Measurements from ENCODE around the gene C6orf15. TPM values are rescaled to one million over a fixed set of nuclear protein-coding genes. Genes with fewer than 3 reads are reported as not detected.

C6orf15 gene
- total RNA-seq, 1 experiment from 2014 or later: not detected

GRCh38 chr6:31128093-31128676, 15.8 kb upstream of the C6orf15 start:
- Histone ChIP-seq H3K27me3 (replicated peaks; ENCODE audit: control insufficient read depth, insufficient read depth, low read length) (no peaks in the 10 kb centered on the region), H3K4me1 (no peaks in the 10 kb centered on the region), H3K4me3 (ENCODE audit: low read depth, low read length) (no peak overlapping the region), H3K9me3 (no peaks in the 10 kb centered on the region), H3K36me3 (ENCODE audit: control insufficient read depth, insufficient read depth, low read length) (no peaks in the 10 kb centered on the region)
- BruUV-seq (replicated peaks): no TSS peak
- TF ChIP-seq, protein P1, sequence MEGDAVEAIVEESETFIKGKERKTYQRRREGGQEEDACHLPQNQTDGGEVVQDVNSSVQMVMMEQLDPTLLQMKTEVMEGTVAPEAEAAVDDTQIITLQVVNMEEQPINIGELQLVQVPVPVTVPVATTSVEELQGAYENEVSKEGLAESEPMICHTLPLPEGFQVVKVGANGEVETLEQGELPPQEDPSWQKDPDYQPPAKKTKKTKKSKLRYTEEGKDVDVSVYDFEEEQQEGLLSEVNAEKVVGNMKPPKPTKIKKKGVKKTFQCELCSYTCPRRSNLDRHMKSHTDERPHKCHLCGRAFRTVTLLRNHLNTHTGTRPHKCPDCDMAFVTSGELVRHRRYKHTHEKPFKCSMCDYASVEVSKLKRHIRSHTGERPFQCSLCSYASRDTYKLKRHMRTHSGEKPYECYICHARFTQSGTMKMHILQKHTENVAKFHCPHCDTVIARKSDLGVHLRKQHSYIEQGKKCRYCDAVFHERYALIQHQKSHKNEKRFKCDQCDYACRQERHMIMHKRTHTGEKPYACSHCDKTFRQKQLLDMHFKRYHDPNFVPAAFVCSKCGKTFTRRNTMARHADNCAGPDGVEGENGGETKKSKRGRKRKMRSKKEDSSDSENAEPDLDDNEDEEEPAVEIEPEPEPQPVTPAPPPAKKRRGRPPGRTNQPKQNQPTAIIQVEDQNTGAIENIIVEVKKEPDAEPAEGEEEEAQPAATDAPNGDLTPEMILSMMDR (IDR thresholded peaks at IDR 0.05; ENCODE audit: insufficient read depth in 1 of 2, low read depth in 1 of 2, low read length in 1 of 2, severe bottlenecking in 1 of 2, unreplicated experiment in 1 of 2): peak; percentile 75 to 89
- Mint-ChIP-seq H3K27ac (ENCODE audit: unreplicated experiment) (no peak overlapping the region), H3K4me3 (ENCODE audit: unreplicated experiment) (no peak overlapping the region), H3K9me3 (ENCODE audit: unreplicated experiment) (no peaks in the 10 kb centered on the region), H3K27me3 (ENCODE audit: insufficient read depth, unreplicated experiment) (peaks cover 6% of the 10 kb centered on the region), H3K4me1 (ENCODE audit: low read depth, unreplicated experiment) (peaks cover 17% of the 10 kb centered on the region), H3K36me3 (ENCODE audit: insufficient read depth, unreplicated experiment) (peaks cover 5% of the 10 kb centered on the region)
- POLR2A ChIA-PET: no interaction called here
- intact Hi-C loops (cut with micrococcal nuclease; ENCODE audit: unreplicated experiment): no loop called here
- peak; percentile 68 to 77 for DNase-seq
- CTCF ChIA-PET: interaction anchor here (0.6 to 1.8 kb wide), 5 partner anchors 11 to 68 kb away, joined by 3 to 12 read pairs (median 3); partner anchors contain the start of genes CCHCR1, PSORS1C2 and TCF19

DNA sequence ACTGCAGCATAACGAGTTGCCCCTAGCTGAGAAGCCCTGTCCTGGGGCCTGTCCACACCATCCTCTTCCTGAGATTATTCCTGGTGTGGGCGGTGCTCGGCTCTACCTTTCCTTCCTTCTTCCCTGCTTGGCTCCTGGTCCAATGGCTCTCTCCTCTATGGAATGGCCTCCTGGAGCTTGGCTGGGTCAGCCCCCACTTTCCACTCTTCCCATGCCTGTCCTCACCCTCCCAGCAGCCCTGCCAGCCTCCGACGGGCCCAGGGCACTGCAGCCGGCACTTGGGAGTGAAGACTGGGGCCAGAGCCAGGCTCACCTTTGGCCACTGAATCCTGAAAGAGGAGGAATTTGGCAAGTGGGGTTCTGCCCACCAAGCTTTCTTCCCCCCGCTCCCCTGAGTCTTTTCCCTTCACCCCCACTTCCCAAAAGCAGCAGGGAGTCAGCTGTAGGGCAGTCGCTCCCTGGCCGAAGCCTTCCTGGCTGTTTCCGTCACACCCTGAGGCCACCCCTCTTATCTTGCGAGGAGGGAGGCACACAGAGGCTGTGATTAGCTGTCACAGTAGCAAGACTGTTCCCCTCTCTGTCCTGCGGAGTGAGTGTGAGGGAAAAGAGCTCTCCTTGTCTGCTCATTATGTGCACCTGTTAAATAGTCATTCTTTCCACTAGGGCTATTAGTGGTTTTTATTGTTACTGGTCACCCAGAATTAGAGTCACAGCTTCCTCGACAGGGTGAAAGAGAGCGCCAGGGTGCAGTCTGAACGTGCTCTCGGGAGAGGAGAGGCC, 14.2 kb upstream of the C6orf15 start:
- ChIA-PET POLR2A (no interaction called here), CTCF (no interaction called here)
- no peak for DNase-seq
- no peaks in the 10 kb centered on the region for H3K36me3 ChIP-seq (ENCODE audit: control insufficient read depth, insufficient read depth, low read length)
- Mint-ChIP-seq H3K36me3 (ENCODE audit: insufficient read depth, unreplicated experiment) (peaks cover 5% of the 10 kb centered on the region), H3K4me1 (ENCODE audit: low read depth, unreplicated experiment) (peaks cover 17% of the 10 kb centered on the region), H3K27me3 (ENCODE audit: insufficient read depth, unreplicated experiment) (peaks cover 6% of the 10 kb centered on the region), H3K4me3 (ENCODE audit: unreplicated experiment) (no peak overlapping the region), H3K27ac (ENCODE audit: unreplicated experiment) (no peak overlapping the region), H3K9me3 (ENCODE audit: unreplicated experiment) (no peaks in the 10 kb centered on the region)
- H3K9me3 ChIP-seq: no peaks in the 10 kb centered on the region
- TF ChIP-seq, protein P1 (IDR thresholded peaks at IDR 0.05; ENCODE audit: insufficient read depth in 1 of 2, low read depth in 1 of 2, low read length in 1 of 2, severe bottlenecking in 1 of 2, unreplicated experiment in 1 of 2): no peak
- H3K4me3 ChIP-seq (ENCODE audit: low read depth, low read length): no peak overlapping the region
- intact Hi-C loops (cut with micrococcal nuclease; ENCODE audit: unreplicated experiment): no loop called here
- BruUV-seq (replicated peaks): no TSS peak
- no peaks in the 10 kb centered on the region for H3K4me1 ChIP-seq
- no peaks in the 10 kb centered on the region for H3K27me3 ChIP-seq (replicated peaks; ENCODE audit: control insufficient read depth, insufficient read depth, low read length)

GRCh38 chr6:31125586-31126363, 13.4 kb upstream of the C6orf15 start:
- H3K27ac Mint-ChIP-seq (ENCODE audit: unreplicated experiment): no peak overlapping the region
- TF ChIP-seq, protein P1 (IDR thresholded peaks at IDR 0.05; ENCODE audit: insufficient read depth in 1 of 2, low read depth in 1 of 2, low read length in 1 of 2, severe bottlenecking in 1 of 2, unreplicated experiment in 1 of 2): no peak
- intact Hi-C loops (cut with micrococcal nuclease; ENCODE audit: unreplicated experiment): no loop called here
- H3K27me3 ChIP-seq (replicated peaks; ENCODE audit: control insufficient read depth, insufficient read depth, low read length): no peaks in the 10 kb centered on the region
- ChIA-PET POLR2A (no interaction called here), CTCF (interaction anchor here (0.7 kb wide), 1 partner anchor 39 kb away, joined by 3 read pairs; no protein-coding TSS in a partner anchor)
- no peak overlapping the region for H3K4me3 ChIP-seq (ENCODE audit: low read depth, low read length)
- peaks cover 5% of the 10 kb centered on the region for H3K36me3 Mint-ChIP-seq (ENCODE audit: insufficient read depth, unreplicated experiment)
- H3K4me1 ChIP-seq: no peaks in the 10 kb centered on the region
- peaks cover 17% of the 10 kb centered on the region for H3K4me1 Mint-ChIP-seq (ENCODE audit: low read depth, unreplicated experiment)
- no peak overlapping the region for H3K4me3 Mint-ChIP-seq (ENCODE audit: unreplicated experiment)
- H3K27me3 Mint-ChIP-seq (ENCODE audit: insufficient read depth, unreplicated experiment): peaks cover 6% of the 10 kb centered on the region
- no TSS peak for BruUV-seq (replicated peaks)
- H3K9me3 ChIP-seq: no peaks in the 10 kb centered on the region
- no peak for DNase-seq
- no peaks in the 10 kb centered on the region for H3K9me3 Mint-ChIP-seq (ENCODE audit: unreplicated experiment)
- no peaks in the 10 kb centered on the region for H3K36me3 ChIP-seq (ENCODE audit: control insufficient read depth, insufficient read depth, low read length)

All from Caco-2 (cell line).